Caco-2 (cell line): Measurements from ENCODE around the gene SCAPER. TPM values are rescaled to one million over a fixed set of nuclear protein-coding genes. Genes with fewer than 3 reads are reported as not detected.

ENCODE experiments used
- BruUV-seq: library from RNA; stranded (reverse); fragments of 400-500 nt; replicated peaks from 2 replicates; lab custom pipeline; 2021; lab: Mats Ljungman, UMichigan
- CTCF ChIA-PET: fragments of 300-600 bp; sonication (Branson Sonifier 250); formaldehyde crosslinking; loops from one replicate; lab custom pipeline; 2022; ENCODE audit warnings: antibody characterized with exemption; lab: Charles Lee
- POLR2A ChIA-PET: fragments of 300-600 bp; sonication (Branson Sonifier 250); formaldehyde crosslinking; loops from one replicate; lab custom pipeline; 2022; ENCODE audit warnings: antibody characterized with exemption; lab: Charles Lee
- DNase-seq, 2 experiments: peaks; one replicate each; pipeline versions ENCODE4 v3.0.0 to v3.0.0-alpha.2; 2020 to 2022
- H3K27me3 ChIP-seq: replicated peaks from 2 replicates; pipeline ENCODE4 v1.6.0; 2011; ENCODE audit warnings: low read length; ENCODE audit not compliant: control insufficient read depth, insufficient read depth
- H3K36me3 ChIP-seq: 2 replicates; pipeline ENCODE4 v1.5.1; 2011; ENCODE audit warnings: low read length; ENCODE audit not compliant: control insufficient read depth, insufficient read depth
- H3K4me1 ChIP-seq: fragments of 250-450 bp; sonication (Bioruptor Pico); 2 replicates; pipeline ENCODE4 v1.5.1; 2020; ENCODE audit warnings: mild to moderate bottlenecking
- H3K4me3 ChIP-seq: 2 replicates; pipeline ENCODE4 v1.5.1; 2011; ENCODE audit warnings: low read depth, mild to moderate bottlenecking, control low read depth, low read length
- H3K9me3 ChIP-seq: fragments of 250-450 bp; sonication (Bioruptor Pico); 2 replicates; pipeline ENCODE4 v1.5.1; 2020; ENCODE audit warnings: mild to moderate bottlenecking, moderate library complexity
- H3K27ac Mint-ChIP-seq: one replicate; pipeline ENCODE4 v1.8.0; 2022; ENCODE audit warnings: mixed read lengths; ENCODE audit not compliant: unreplicated experiment
- H3K27me3 Mint-ChIP-seq: one replicate; pipeline ENCODE4 v1.8.0; 2022; ENCODE audit warnings: mixed read lengths; ENCODE audit not compliant: insufficient read depth, unreplicated experiment
- H3K36me3 Mint-ChIP-seq: one replicate; pipeline ENCODE4 v1.8.0; 2022; ENCODE audit warnings: mild to moderate bottlenecking, mixed read lengths; ENCODE audit not compliant: insufficient read depth, unreplicated experiment
- H3K4me1 Mint-ChIP-seq: one replicate; pipeline ENCODE4 v1.8.0; 2022; ENCODE audit warnings: low read depth, mixed read lengths; ENCODE audit not compliant: unreplicated experiment
- H3K4me3 Mint-ChIP-seq: one replicate; pipeline ENCODE4 v1.8.0; 2022; ENCODE audit warnings: mild to moderate bottlenecking, moderate library complexity, mixed read lengths; ENCODE audit not compliant: unreplicated experiment
- H3K9me3 Mint-ChIP-seq: one replicate; pipeline ENCODE4 v1.8.0; 2022; ENCODE audit warnings: mixed read lengths; ENCODE audit not compliant: unreplicated experiment
- CTCF ChIP-seq, 2 experiments: fragments of 200-600 bp in 1 of 2; IDR thresholded peaks; 1 replicate in 1 of 2; 2 replicates in 1 of 2; pipeline versions ENCODE4 v1.5.1 to v1.8.0; 2011 to 2022; ENCODE audit warnings: antibody characterized with exemption in 1 of 2, control low read depth in 1 of 2, inconsistent platforms in 1 of 2, low read depth in 1 of 2, low read length in 1 of 2, mild to moderate bottlenecking in 1 of 2, moderate library complexity in 1 of 2; ENCODE audit not compliant: insufficient read depth in 1 of 2, severe bottlenecking in 1 of 2, unreplicated experiment in 1 of 2
- intact Hi-C: fragments of 100-400 bp; cut with micrococcal nuclease; formaldehyde crosslinking; loops from one replicate; pipeline ENCODE4 v1.10.0; 2022; ENCODE audit not compliant: unreplicated experiment
- total RNA-seq: library from RNA; stranded (reverse); gene quantifications from 2 replicates; pipeline ENCODE4 v1.2.3, GENCODE V29; 2022

Gene SCAPER
- total RNA-seq, 1 experiment from 2014 or later: 24.6 TPM

- H3K9me3 Mint-ChIP-seq: peaks cover 13% of the 10 kb centered on the region
- no peak overlapping the region for H3K27ac Mint-ChIP-seq
- H3K4me3 ChIP-seq: no peak overlapping the region
- POLR2A ChIA-PET: no interaction called here
- H3K4me1 Mint-ChIP-seq: peaks cover 7% of the 10 kb centered on the region
- CTCF ChIA-PET: no interaction called here
- intact Hi-C loops: no loop called here
- no peaks in the 10 kb centered on the region for H3K36me3 Mint-ChIP-seq
- no peak for TF ChIP-seq CTCF (IDR thresholded peaks at IDR 0.05; ENCODE audit: insufficient read depth in 1 of 2, low read depth in 1 of 2, low read length in 1 of 2, severe bottlenecking in 1 of 2, unreplicated experiment in 1 of 2)
- H3K9me3 ChIP-seq: no peaks in the 10 kb centered on the region
- no peaks in the 10 kb centered on the region for H3K27me3 Mint-ChIP-seq
- H3K4me1 ChIP-seq: no peaks in the 10 kb centered on the region
- no peaks in the 10 kb centered on the region for H3K27me3 ChIP-seq
- DNase-seq: no peak
- BruUV-seq: no TSS peak
- H3K36me3 ChIP-seq: no peaks in the 10 kb centered on the region; the same call in 1 of the 2 replicates
- no peak overlapping the region for H3K4me3 Mint-ChIP-seq
Measured at GRCh38 chr15:76398317-76399104, 506.6 kb downstream of the SCAPER start.

GRCh38 chr15:76393614-76394013 is 511.5 kb downstream of the SCAPER start:
- Mint-ChIP-seq H3K4me3 (no peak overlapping the region), H3K27me3 (no peaks in the 10 kb centered on the region), H3K9me3 (peaks cover 13% of the 10 kb centered on the region), H3K27ac (no peak overlapping the region), H3K4me1 (peaks cover 24% of the 10 kb centered on the region), H3K36me3 (no peaks in the 10 kb centered on the region)
- Histone ChIP-seq H3K27me3 (no peaks in the 10 kb centered on the region), H3K4me1 (peaks cover 18% of the 10 kb centered on the region), H3K36me3 (no peaks in the 10 kb centered on the region), H3K4me3 (no peak overlapping the region), H3K9me3 (no peaks in the 10 kb centered on the region)
- no peak for DNase-seq
- ChIA-PET CTCF (no interaction called here), POLR2A (no interaction called here)
- no peak for TF ChIP-seq CTCF (IDR thresholded peaks at IDR 0.05; ENCODE audit: insufficient read depth in 1 of 2, low read depth in 1 of 2, low read length in 1 of 2, severe bottlenecking in 1 of 2, unreplicated experiment in 1 of 2)
- no TSS peak for BruUV-seq
- intact Hi-C loops: no loop called here

- Mint-ChIP-seq H3K4me3 (no peak overlapping the region), H3K36me3 (no peaks in the 10 kb centered on the region), H3K4me1 (peaks cover 24% of the 10 kb centered on the region), H3K27me3 (no peaks in the 10 kb centered on the region), H3K27ac (no peak overlapping the region), H3K9me3 (peaks cover 13% of the 10 kb centered on the region)
- CTCF ChIA-PET: no interaction called here
- Histone ChIP-seq H3K4me1 (peaks cover 18% of the 10 kb centered on the region), H3K36me3 (no peaks in the 10 kb centered on the region), H3K9me3 (no peaks in the 10 kb centered on the region), H3K4me3 (no peak overlapping the region), H3K27me3 (no peaks in the 10 kb centered on the region)
- BruUV-seq: no TSS peak
- POLR2A ChIA-PET: interaction anchor here (0.6 kb wide), 1 partner anchor 103 kb away, joined by 4 read pairs; no protein-coding TSS in a partner anchor
- intact Hi-C loops: no loop called here
- DNase-seq: no peak
- no peak for TF ChIP-seq CTCF (IDR thresholded peaks at IDR 0.05; ENCODE audit: insufficient read depth in 1 of 2, low read depth in 1 of 2, low read length in 1 of 2, severe bottlenecking in 1 of 2, unreplicated experiment in 1 of 2)
Measured at GRCh38 chr15:76391847-76392246, 513.3 kb downstream of the SCAPER start.
